HG02759 (cell line): Measurements from ENCODE around the gene SUB1.

Experiments
- ATAC-seq: cut with Tn5 transposase; IDR thresholded peaks from one replicate; pipeline ENCODE4 v1.9.1; 2021; ENCODE audit warnings: mild to moderate bottlenecking, moderate library complexity; ENCODE audit not compliant: unreplicated experiment

SUB1 gene

DNA sequence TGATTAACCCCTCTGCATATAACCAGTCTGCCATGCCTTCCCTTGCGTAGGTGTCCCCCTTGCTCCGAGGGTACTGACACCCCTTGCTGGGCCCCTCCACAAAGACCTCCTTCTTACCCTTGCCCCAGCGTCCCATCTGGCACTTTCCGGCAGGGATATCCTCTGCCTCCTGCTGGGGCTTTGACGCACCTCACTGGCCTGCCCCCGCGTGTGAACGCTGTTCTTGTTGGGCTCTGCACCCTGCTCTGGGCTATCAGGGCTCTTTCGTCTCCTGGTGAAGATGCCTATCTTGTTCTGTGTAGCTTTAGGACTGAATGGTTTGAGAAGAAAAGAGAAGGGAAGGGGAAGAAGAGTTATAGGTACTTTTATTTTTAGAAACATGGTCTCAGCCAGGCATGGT lies 53.0 kb downstream of the SUB1 start:
- no peak for ATAC-seq

DNA sequence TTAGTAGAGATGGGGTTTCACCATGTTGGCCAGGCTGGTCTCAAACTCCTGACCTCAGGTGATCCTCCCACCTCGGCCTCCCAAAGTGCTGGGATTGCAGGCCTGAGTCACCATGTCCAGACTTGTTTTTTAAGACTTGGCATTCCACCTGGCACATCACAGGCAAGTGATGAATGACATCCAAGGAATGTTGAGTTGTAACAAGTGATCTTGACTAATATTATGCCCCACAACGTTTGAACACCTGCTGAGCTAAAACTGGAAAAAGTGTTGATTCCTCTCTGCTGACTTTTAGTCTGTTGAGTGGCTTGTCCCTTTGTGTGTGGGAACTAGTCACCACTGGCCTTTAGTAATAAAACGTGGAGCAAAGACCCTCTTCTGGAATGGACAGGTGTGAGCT lies 54.6 kb downstream of the SUB1 start:
- ATAC-seq, result no peak

DNA sequence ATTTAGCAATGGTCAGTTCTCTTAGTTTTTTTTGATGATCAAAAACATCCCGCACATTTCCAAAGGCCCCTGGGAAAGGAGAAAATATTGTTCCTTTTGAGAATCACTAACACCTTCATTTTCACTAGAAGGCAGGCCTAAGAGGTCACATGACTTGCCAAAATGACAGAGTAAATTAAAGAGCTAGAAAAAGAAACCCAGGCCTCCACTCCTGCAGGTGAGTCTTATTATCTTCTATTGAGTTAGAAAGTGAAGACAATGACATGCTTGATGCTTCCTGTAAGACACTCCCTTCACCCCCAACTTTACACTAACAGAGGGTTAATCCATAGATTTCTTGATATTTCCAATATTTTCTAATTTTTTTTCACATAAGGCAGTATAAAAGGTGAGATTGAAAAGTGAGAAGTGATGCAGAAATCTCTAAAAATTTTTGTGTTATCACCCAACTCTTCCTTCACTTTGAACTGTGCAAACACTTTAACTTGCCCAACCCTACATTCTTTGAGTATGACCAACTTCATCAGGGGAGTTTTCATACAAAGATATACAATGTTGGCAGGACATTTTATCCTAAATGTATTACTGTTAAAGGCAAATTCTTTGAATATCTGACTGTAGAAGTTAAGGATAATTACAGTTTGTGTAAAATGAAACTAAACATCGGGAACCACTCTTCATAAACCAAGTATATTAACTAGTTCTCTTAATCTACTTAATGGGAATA lies 57.1 kb downstream of the SUB1 start:
- ATAC-seq, result no peak

DNA sequence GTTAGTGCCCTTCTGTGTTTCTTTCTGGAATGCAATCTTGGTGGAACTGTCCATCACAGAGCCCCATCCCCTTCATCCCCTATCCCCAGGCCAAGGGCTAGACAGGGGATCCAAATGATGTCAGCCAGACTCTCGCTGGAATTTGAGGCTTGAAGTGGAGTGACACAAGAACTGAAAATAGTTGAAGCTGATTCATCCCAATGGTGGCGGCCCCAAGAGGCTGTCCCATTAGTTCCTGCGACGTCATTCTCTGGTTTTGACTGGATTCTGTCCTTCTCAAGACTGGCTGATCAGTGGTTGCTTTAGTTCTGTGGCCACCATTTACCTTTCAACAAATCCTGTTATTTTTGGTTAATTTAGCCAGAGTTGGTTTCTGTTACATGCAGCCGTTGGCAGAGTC lies 59.9 kb downstream of the SUB1 start:
- ATAC-seq, result no peak

DNA sequence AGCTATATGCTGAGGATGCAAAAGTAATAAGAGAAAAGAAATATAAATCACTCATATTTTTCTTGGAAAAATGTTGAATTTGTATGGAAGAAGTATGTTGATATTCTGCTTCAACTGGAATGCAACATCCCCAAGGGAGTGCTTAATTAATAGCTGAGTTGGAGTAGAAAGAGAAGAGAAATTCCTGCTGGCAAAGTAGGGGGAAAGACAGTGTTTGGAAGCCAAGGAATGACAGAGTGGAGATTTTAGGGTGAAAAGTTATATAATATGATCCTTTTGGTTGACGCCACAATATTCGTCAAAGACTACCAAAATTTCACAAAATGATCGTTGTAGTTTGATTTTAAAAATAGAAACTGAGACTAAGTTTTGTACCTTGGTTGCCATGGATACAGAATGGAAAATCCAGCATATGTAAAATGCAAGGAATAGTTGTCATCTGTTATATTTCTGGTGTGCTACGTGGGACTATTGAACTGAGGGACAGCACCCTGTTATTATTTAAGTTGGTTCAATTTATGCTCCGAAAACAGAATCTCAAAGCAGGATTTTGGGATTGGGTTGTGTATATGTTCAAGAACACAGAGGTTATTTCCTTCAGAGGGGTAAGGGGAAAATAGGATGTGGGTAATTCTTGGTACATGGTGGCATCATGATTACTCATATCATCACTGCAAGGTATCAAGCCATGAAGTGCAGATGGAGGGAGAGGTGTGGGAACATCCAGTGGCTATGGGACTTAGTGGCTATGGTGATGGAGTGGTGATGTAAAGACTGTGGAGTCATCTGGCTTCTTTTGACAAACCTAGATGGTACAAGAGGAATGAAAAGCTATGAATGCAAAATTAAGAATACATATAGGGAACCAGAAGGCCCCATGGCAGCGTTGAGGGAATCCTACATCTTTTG lies 61.0 kb downstream of the SUB1 start:
- no peak for ATAC-seq

DNA sequence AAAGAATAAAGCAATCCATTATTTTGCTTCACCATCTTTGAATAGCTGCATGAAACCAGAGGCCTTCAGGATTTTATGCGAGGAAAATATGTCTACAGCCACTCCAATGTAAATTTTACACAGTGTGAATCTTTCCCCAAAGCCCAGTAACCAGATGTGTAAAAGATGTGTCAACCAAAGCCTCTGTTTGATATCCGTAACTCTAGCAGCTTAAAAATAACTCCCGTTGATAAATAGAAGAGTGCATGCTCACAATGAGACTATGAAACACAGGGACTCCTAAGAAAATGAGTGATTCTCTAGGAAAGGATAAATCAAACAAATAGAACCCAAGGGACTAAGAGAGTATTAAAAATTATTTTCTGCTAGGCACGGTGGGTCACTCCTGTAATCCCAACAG lies 65.7 kb downstream of the SUB1 start:
- ATAC-seq, result no peak

DNA sequence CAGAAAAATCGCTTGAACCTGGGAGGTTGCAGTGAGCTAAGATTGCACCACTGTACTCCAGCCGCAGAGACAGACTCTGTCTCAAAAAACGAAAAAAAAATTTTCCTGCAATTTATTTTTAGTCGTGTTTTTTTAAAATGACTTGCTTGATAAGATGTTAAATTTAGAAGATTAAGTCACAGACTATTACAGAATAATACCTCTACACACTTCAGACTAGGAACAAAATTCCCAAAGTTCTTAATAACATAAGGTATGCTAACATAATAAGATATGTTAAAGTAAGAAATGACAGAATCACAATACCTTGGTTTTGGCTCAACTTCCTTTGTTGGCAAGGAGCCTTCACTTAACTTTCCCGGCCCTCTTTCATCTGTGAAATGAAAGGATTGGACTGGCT lies 66.3 kb downstream of the SUB1 start:
- no peak for ATAC-seq
